SK-N-SH (cell line): Measurements from ENCODE around the gene SLC25A18.

ENCODE experiments used
- EP300 ChIP-seq, 2 experiments: IDR thresholded peaks; 2 replicates each; pipeline versions ENCODE4 v1.4.0 to v1.6.1; 2012; ENCODE audit warnings: borderline replicate concordance in 1 of 2, low read depth in 1 of 2, low read length in 1 of 2
- FOXM1 ChIP-seq: IDR thresholded peaks from 2 replicates; pipeline ENCODE4 v1.4.0; 2012; ENCODE audit warnings: low read depth, mild to moderate bottlenecking
- GABPA ChIP-seq: IDR thresholded peaks from 2 replicates; pipeline ENCODE4 v1.4.0; 2012; ENCODE audit warnings: low read depth, mild to moderate bottlenecking
- JUND ChIP-seq: IDR thresholded peaks from 2 replicates; pipeline ENCODE4 v1.4.0; 2012
- POLR2AphosphoS5 ChIP-seq: IDR thresholded peaks from 2 replicates; pipeline ENCODE4 v1.6.1; 2012; ENCODE audit warnings: low read depth, low read length
- RFX5 ChIP-seq: IDR thresholded peaks from 2 replicates; pipeline ENCODE4 v1.6.1; 2012; ENCODE audit warnings: mild to moderate bottlenecking, improper control_type of control experiment, low read length
- SMC3 ChIP-seq: IDR thresholded peaks from 2 replicates; pipeline ENCODE4 v1.6.1; 2012; ENCODE audit warnings: low read depth, low read length, improper control_type of control experiment
- TEAD4 ChIP-seq: IDR thresholded peaks from 2 replicates; pipeline ENCODE4 v1.4.0; 2012; ENCODE audit warnings: mild to moderate bottlenecking, borderline replicate concordance; ENCODE audit not compliant: insufficient read depth
- YY1 ChIP-seq: IDR thresholded peaks from 2 replicates; pipeline ENCODE4 v1.4.0; 2012; ENCODE audit warnings: low read depth, mild to moderate bottlenecking
- TF ChIP-seq, protein P1 (sequence below): fragments of 150-350 bp; IDR thresholded peaks from 2 replicates; pipeline ENCODE4 v1.6.1; 2017; ENCODE audit warnings: antibody characterized with exemption, low read length, low read depth, borderline replicate concordance
- TF ChIP-seq, protein P2 (sequence below): fragments of 200-600 bp; sonication (generic); IDR thresholded peaks from 2 replicates; pipeline ENCODE4 v1.6.1; 2017; ENCODE audit warnings: antibody characterized with exemption, mild to moderate bottlenecking, moderate library complexity
- TF ChIP-seq, protein P3 (sequence below): IDR thresholded peaks from 2 replicates; pipeline ENCODE4 v1.4.0; 2012; ENCODE audit warnings: low read depth, borderline replicate concordance

DNA sequence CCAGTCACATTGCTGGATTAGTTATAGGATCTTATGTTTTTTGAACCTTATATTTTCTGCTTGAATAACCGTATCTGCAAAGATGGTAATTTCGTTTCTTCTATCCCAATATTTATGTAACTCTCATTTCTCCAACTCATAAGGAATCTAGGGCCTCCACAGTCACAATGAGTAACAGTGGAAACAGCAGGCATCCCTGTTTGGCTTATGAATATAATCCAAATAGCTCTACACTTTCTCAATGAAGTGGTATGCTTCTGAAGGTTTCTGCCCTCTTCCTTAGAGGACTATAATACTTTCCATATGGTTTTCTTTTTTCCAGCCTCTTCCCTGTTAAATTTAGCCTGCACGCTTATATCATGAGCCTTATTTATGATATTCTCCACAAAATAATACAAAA, 48.8 kb downstream of the SLC25A18 start:
- TF ChIP-seq, protein P1, sequence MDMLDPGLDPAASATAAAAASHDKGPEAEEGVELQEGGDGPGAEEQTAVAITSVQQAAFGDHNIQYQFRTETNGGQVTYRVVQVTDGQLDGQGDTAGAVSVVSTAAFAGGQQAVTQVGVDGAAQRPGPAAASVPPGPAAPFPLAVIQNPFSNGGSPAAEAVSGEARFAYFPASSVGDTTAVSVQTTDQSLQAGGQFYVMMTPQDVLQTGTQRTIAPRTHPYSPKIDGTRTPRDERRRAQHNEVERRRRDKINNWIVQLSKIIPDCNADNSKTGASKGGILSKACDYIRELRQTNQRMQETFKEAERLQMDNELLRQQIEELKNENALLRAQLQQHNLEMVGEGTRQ: no peak
- TF ChIP-seq GABPA (no peak), EP300 (IDR thresholded peaks at IDR 0.05; ENCODE audit: borderline replicate concordance in 1 of 2, low read depth in 1 of 2, low read length in 1 of 2) (no peak), JUND (no peak), FOXM1 (no peak), YY1 (no peak), RFX5 (no peak), TEAD4 (no peak), POLR2AphosphoS5 (no peak), SMC3 (no peak)
- TF ChIP-seq, protein P2, sequence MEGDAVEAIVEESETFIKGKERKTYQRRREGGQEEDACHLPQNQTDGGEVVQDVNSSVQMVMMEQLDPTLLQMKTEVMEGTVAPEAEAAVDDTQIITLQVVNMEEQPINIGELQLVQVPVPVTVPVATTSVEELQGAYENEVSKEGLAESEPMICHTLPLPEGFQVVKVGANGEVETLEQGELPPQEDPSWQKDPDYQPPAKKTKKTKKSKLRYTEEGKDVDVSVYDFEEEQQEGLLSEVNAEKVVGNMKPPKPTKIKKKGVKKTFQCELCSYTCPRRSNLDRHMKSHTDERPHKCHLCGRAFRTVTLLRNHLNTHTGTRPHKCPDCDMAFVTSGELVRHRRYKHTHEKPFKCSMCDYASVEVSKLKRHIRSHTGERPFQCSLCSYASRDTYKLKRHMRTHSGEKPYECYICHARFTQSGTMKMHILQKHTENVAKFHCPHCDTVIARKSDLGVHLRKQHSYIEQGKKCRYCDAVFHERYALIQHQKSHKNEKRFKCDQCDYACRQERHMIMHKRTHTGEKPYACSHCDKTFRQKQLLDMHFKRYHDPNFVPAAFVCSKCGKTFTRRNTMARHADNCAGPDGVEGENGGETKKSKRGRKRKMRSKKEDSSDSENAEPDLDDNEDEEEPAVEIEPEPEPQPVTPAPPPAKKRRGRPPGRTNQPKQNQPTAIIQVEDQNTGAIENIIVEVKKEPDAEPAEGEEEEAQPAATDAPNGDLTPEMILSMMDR: no peak
- TF ChIP-seq, protein P3, sequence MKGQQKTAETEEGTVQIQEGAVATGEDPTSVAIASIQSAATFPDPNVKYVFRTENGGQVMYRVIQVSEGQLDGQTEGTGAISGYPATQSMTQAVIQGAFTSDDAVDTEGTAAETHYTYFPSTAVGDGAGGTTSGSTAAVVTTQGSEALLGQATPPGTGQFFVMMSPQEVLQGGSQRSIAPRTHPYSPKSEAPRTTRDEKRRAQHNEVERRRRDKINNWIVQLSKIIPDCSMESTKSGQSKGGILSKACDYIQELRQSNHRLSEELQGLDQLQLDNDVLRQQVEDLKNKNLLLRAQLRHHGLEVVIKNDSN: no peak
